GM23338 (cell line): ENCODE measurements around the gene CERK. TPM values are rescaled to one million over a fixed set of nuclear protein-coding genes. Genes with fewer than 3 reads are reported as not detected.

Experiments
- ATAC-seq: fragments of 200-7000 bp; cut with Tn5 transposase; 3 replicates; pipeline ENCODE4 v1.9.1; 2020
- DNase-seq: peaks from one replicate; pipeline ENCODE4 v3.0.0-alpha.2; 2015; ENCODE audit warnings: low spot score
- H2AFZ ChIP-seq: fragments of 200-600 bp; sonication (generic); 2 replicates; pipeline ENCODE4 v1.8.0; 2016; ENCODE audit warnings: antibody characterized with exemption, mild to moderate bottlenecking, moderate library complexity
- H3F3A ChIP-seq: fragments of 200-600 bp; sonication (generic); replicated peaks from 2 replicates; pipeline ENCODE4 v1.8.0; 2017; ENCODE audit warnings: antibody characterized with exemption, mixed run types, low read depth
- H3K27ac ChIP-seq: fragments of 200-600 bp; sonication (generic); 2 replicates; pipeline ENCODE4 v1.6.1; 2016; ENCODE audit warnings: low read depth
- H3K27me3 ChIP-seq: fragments of 200-600 bp; sonication (generic); 2 replicates; pipeline ENCODE4 v1.8.0; 2016; ENCODE audit warnings: mild to moderate bottlenecking, mixed run types, moderate library complexity; ENCODE audit not compliant: insufficient read depth
- H3K36me3 ChIP-seq: fragments of 200-600 bp; sonication (generic); 2 replicates; pipeline ENCODE4 v1.8.0; 2016; ENCODE audit warnings: mild to moderate bottlenecking; ENCODE audit not compliant: insufficient read depth
- H3K4me1 ChIP-seq: fragments of 200-600 bp; sonication (generic); 2 replicates; pipeline ENCODE4 v1.8.0; 2016; ENCODE audit warnings: mild to moderate bottlenecking, moderate library complexity; ENCODE audit not compliant: insufficient read depth
- H3K4me2 ChIP-seq: fragments of 200-600 bp; sonication (generic); 2 replicates; pipeline ENCODE4 v1.7.1; 2017; ENCODE audit warnings: mixed run types
- H3K4me3 ChIP-seq: fragments of 200-600 bp; sonication (generic); 2 replicates; pipeline ENCODE4 v1.6.1; 2016; ENCODE audit warnings: mixed run types
- H3K79me2 ChIP-seq: fragments of 200-600 bp; sonication (generic); replicated peaks from 2 replicates; pipeline ENCODE4 v1.8.0; 2017; ENCODE audit warnings: mild to moderate bottlenecking; ENCODE audit not compliant: insufficient read depth
- H3K9me2 ChIP-seq: fragments of 200-600 bp; sonication (generic); 2 replicates; pipeline ENCODE4 v1.8.0; 2017; ENCODE audit not compliant: insufficient read depth
- H4K20me1 ChIP-seq: fragments of 200-600 bp; sonication (generic); replicated peaks from 2 replicates; pipeline ENCODE4 v1.8.0; 2017; ENCODE audit warnings: mild to moderate bottlenecking; ENCODE audit not compliant: insufficient read depth
- H3K27ac Mint-ChIP-seq: 2 replicates; pipeline ENCODE4 v1.8.0; 2020; ENCODE audit warnings: inconsistent platforms, mild to moderate bottlenecking, moderate library complexity, mixed read lengths
- H3K27me3 Mint-ChIP-seq: 3 replicates; pipeline ENCODE4 v1.8.0; 2022; ENCODE audit warnings: low read depth, mild to moderate bottlenecking, moderate library complexity, mixed read lengths, inconsistent platforms; ENCODE audit not compliant: insufficient read depth, poor library complexity
- H3K36me3 Mint-ChIP-seq: 3 replicates; pipeline ENCODE4 v1.8.0; 2021; ENCODE audit warnings: low read depth, mild to moderate bottlenecking, inconsistent platforms, moderate library complexity, mixed read lengths
- H3K4me1 Mint-ChIP-seq: 3 replicates; pipeline ENCODE4 v1.8.0; 2020; ENCODE audit warnings: mild to moderate bottlenecking, inconsistent platforms, mixed read lengths
- H3K4me3 Mint-ChIP-seq: 3 replicates; pipeline ENCODE4 v1.8.0; 2021; ENCODE audit warnings: moderate library complexity, mild to moderate bottlenecking, inconsistent platforms, mixed read lengths
- H3K9me3 Mint-ChIP-seq: 3 replicates; pipeline ENCODE4 v1.8.0; 2020; ENCODE audit warnings: moderate library complexity, mild to moderate bottlenecking, inconsistent platforms, mixed read lengths
- CREB1 ChIP-seq: fragments of 250-450 bp; sonication (Bioruptor Pico); IDR thresholded peaks from 2 replicates; pipeline ENCODE4 v1.5.0; 2020; ENCODE audit warnings: low read depth, mild to moderate bottlenecking, moderate library complexity
- CTCF ChIP-seq, 2 experiments: fragments of 200-600 bp in 1 of 2; sonication (generic) in 1 of 2; conservative IDR thresholded peaks; 2 replicates each; pipeline versions ENCODE4 v1.5.1 to v1.6.1; 2016 to 2017; ENCODE audit warnings: antibody characterized with exemption in 2 of 2, low read depth in 2 of 2, mild to moderate bottlenecking in 2 of 2, moderate library complexity in 1 of 2
- ETS1 ChIP-seq: IDR thresholded peaks from 2 replicates; pipeline ENCODE4 v1.6.1; 2016; ENCODE audit warnings: antibody characterized with exemption
- EZH2 ChIP-seq: fragments of 200-600 bp; sonication (generic); IDR thresholded peaks from one replicate; pipeline ENCODE4 v1.8.0; 2017; ENCODE audit warnings: antibody characterized with exemption, mild to moderate bottlenecking, low read depth; ENCODE audit not compliant: unreplicated experiment
- EZH2phosphoT487 ChIP-seq: fragments of 200-600 bp; sonication (generic); IDR thresholded peaks from one replicate; pipeline ENCODE4 v1.8.1; 2018; ENCODE audit warnings: antibody characterized with exemption; ENCODE audit not compliant: unreplicated experiment
- JUNB ChIP-seq: IDR thresholded peaks from one replicate; pipeline ENCODE4 v1.6.1; 2016; ENCODE audit warnings: antibody characterized with exemption; ENCODE audit not compliant: unreplicated experiment
- NANOG ChIP-seq: IDR thresholded peaks from 2 replicates; pipeline ENCODE4 v1.6.1; 2016; ENCODE audit warnings: antibody characterized with exemption, borderline replicate concordance
- REST ChIP-seq: IDR thresholded peaks from one replicate; pipeline ENCODE4 v1.6.1; 2018; ENCODE audit warnings: antibody characterized with exemption; ENCODE audit not compliant: unreplicated experiment
- STAT1 ChIP-seq: IDR thresholded peaks from one replicate; pipeline ENCODE4 v1.6.1; 2016; ENCODE audit warnings: antibody characterized with exemption; ENCODE audit not compliant: unreplicated experiment
- ZNF114 ChIP-seq: fragments of 250-450 bp; sonication (Bioruptor Pico); IDR thresholded peaks from 2 replicates; pipeline ENCODE4 v1.5.0; 2020; ENCODE audit warnings: mild to moderate bottlenecking, moderate library complexity
- ZNF331 ChIP-seq: fragments of 250-450 bp; sonication (Bioruptor Pico); IDR thresholded peaks from 2 replicates; pipeline ENCODE4 v1.5.0; 2020; ENCODE audit warnings: low read depth, mild to moderate bottlenecking, moderate library complexity
- ZNF462 ChIP-seq: fragments of 250-450 bp; sonication (Bioruptor Pico); IDR thresholded peaks from 2 replicates; pipeline ENCODE4 v1.5.0; 2020; ENCODE audit warnings: mild to moderate bottlenecking, moderate library complexity
- polyA plus RNA-seq: library from polyadenylated mRNA; unstranded; fragments of >200 nt; fragmentation: Nextera tagmentation; extraction: Ambion mirVana; gene quantifications from 2 replicates; pipeline ENCODE4 v1.2.1, GENCODE V29; 2016
- total RNA-seq: library from RNA; depleted of rRNA; stranded (reverse); fragments of >200 nt; shearing (Covaris generic); gene quantifications from 2 replicates; pipeline ENCODE4 v1.2.3, GENCODE V29; 2014

Gene CERK
- total and polyA plus RNA-seq, 2 experiments from 2014 or later: 12.7 to 62.9 TPM

GRCh38 chr22:46665151-46665695 lies 72.8 kb downstream of the CERK start:
- H3K27ac Mint-ChIP-seq: no peak overlapping the region
- H3K27me3 Mint-ChIP-seq: peaks cover 10% of the 10 kb centered on the region
- no peaks in the 10 kb centered on the region for H3K9me3 Mint-ChIP-seq
- ATAC-seq (no peak), DNase-seq (no peak)
- H3K27me3 ChIP-seq: no peaks in the 10 kb centered on the region
- TF ChIP-seq JUNB: no peak
- no peak for TF ChIP-seq ZNF331 (CRISPR knock-in tag)
- no peak for TF ChIP-seq EZH2phosphoT487
- no peak for TF ChIP-seq EZH2
- TF ChIP-seq CREB1 (CRISPR knock-in tag): no peak
- TF ChIP-seq STAT1: no peak
- no peak for TF ChIP-seq REST
- no peak for TF ChIP-seq ZNF114 (CRISPR knock-in tag)
- TF ChIP-seq ZNF462 (CRISPR knock-in tag): no peak
- no peak for TF ChIP-seq CTCF (conservative IDR thresholded peaks at IDR 0.05; ENCODE audit: low read depth in 2 of 2)
- TF ChIP-seq NANOG: no peak
- no peak for TF ChIP-seq ETS1
- no peak overlapping the region for H3K4me3 ChIP-seq
- H3K4me2 ChIP-seq: no peak overlapping the region
- no peaks in the 10 kb centered on the region for H3K79me2 ChIP-seq
- no peak overlapping the region for H3K4me3 Mint-ChIP-seq
- H2AFZ ChIP-seq: no peak overlapping the region
- no peaks in the 10 kb centered on the region for H3F3A ChIP-seq
- no peaks in the 10 kb centered on the region for H4K20me1 ChIP-seq
- H3K4me1 Mint-ChIP-seq: peaks cover 13% of the 10 kb centered on the region; the same call in 2 of the 3 replicates
- no peaks in the 10 kb centered on the region for H3K9me2 ChIP-seq
- H3K27ac ChIP-seq: no peak overlapping the region
- no peaks in the 10 kb centered on the region for H3K36me3 ChIP-seq
- H3K36me3 Mint-ChIP-seq: peaks cover 3% of the 10 kb centered on the region; the same call in 1 of the 3 replicates
- H3K4me1 ChIP-seq: no peaks in the 10 kb centered on the region
